Tibial artery (tissue), 4 donors: ENCODE results near the gene GLCCI1.

Experiments
- DNase-seq, 2 donors: peaks; one replicate each; pipeline ENCODE4 v3.0.0-alpha.2; 2019
- H3K27ac ChIP-seq, 2 donors: fragments of 200-600 bp; sonication (generic) in 1 of 2; 1 replicate in 1 of 2; 2 replicates in 1 of 2; pipeline ENCODE4 v1.5.1; 2018 to 2019; ENCODE audit warnings: mild to moderate bottlenecking in 1 of 2
- H3K27me3 ChIP-seq, 2 donors: fragments of 200-600 bp; sonication (generic) in 1 of 2; one replicate each; pipeline versions ENCODE4 v1.5.1 to v1.6.0; 2016 to 2019
- H3K36me3 ChIP-seq, 3 donors: fragments of 200-600 bp; sonication (generic) in 2 of 3; one replicate each; pipeline ENCODE4 v1.5.1; 2016 to 2019; ENCODE audit warnings: mild to moderate bottlenecking in 2 of 3
- H3K4me1 ChIP-seq, 4 donors: fragments of 200-600 bp; sonication (generic) in 2 of 4; 1 replicate in 3 of 4; 2 replicates in 1 of 4; pipeline ENCODE4 v1.5.1; 2016 to 2019
- H3K4me3 ChIP-seq, 2 donors: fragments of 200-600 bp; sonication (generic) in 1 of 2; 1 replicate in 1 of 2; 2 replicates in 1 of 2; pipeline ENCODE4 v1.5.1; 2018 to 2019; ENCODE audit warnings: mild to moderate bottlenecking in 2 of 2
- H3K9me3 ChIP-seq, 3 donors: fragments of 200-600 bp; sonication (generic) in 1 of 3; one replicate each; pipeline ENCODE4 v1.5.1; 2016 to 2019
- CTCF ChIP-seq, 2 experiments: fragments of 200-600 bp in 1 of 2; fragments of 450-650 bp in 1 of 2; IDR thresholded peaks; one replicate each; pipeline ENCODE4 v1.5.1; 2017 to 2019; ENCODE audit warnings: antibody characterized with exemption in 2 of 2, mild to moderate bottlenecking in 1 of 2, moderate library complexity in 1 of 2
- intact Hi-C: fragments of 100-400 bp; cut with DNase I; formaldehyde crosslinking; loops from one replicate; pipeline ENCODE4 v1.15.0; 2023; ENCODE audit warnings: low total_unique reads

GLCCI1 gene

GRCh38 chr7:8120390-8121058 is 151.9 kb downstream of the GLCCI1 start:
- Histone ChIP-seq H3K4me3 (no peak overlapping the region), H3K36me3 (no peaks in the 10 kb centered on the region), H3K27me3 (no peaks in the 10 kb centered on the region), H3K9me3 (no peaks in the 10 kb centered on the region), H3K27ac (no peak overlapping the region), H3K4me1 (no peaks in the 10 kb centered on the region)
- DNase-seq = no peak
- intact Hi-C loops = no loop called here
- no peak for TF ChIP-seq CTCF (IDR thresholded peaks at IDR 0.05)

- Histone ChIP-seq H3K27ac (no peak overlapping the region), H3K36me3 (no peaks in the 10 kb centered on the region), H3K4me1 (no peaks in the 10 kb centered on the region), H3K27me3 (no peaks in the 10 kb centered on the region), H3K4me3 (no peak overlapping the region), H3K9me3 (no peaks in the 10 kb centered on the region)
- TF ChIP-seq CTCF (IDR thresholded peaks at IDR 0.05) = no peak
- DNase-seq = no peak
- intact Hi-C loops = no loop called here
Measured at GRCh38 chr7:8121243-8121642, 152.6 kb downstream of the GLCCI1 start.

GRCh38 chr7:8125680-8126444 is 157.3 kb downstream of the GLCCI1 start:
- Histone ChIP-seq H3K9me3 (no peaks in the 10 kb centered on the region), H3K27me3 (no peaks in the 10 kb centered on the region), H3K36me3 (peaks cover 0 to 4% (median 0%) of the 10 kb centered on the region in 3 donors), H3K27ac (no peak overlapping the region), H3K4me3 (no peak overlapping the region), H3K4me1 (no peaks in the 10 kb centered on the region)
- DNase-seq = no peak
- no peak for TF ChIP-seq CTCF (IDR thresholded peaks at IDR 0.05)
- intact Hi-C loops = no loop called here

DNA sequence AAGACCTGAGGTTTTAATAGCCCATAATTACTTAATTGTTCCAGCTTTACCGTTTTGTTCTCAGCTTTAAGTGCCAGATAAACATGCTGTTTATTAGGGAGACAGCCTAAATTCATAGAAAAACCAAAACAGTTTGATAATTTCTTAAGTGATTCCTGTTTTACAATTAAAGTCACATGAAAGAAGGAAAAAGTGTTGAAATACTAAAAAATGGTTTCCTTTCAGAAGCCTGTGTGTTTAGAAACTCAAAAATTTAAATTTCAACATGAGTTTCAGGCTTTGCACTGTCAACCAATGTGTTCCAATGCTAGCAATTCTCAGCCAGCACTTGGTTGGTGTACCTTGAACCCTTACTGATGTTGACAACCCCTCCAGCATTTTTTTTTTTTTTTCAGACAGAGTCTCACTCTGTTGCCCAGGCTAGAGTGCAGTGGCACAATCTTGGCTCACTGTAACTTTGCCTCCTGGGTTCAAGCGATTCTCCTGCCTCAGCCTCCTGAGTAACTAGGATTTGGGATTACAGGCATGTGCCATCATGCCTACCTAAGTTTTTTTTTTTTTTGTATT is 158.1 kb downstream of the GLCCI1 start:
- H3K4me1 ChIP-seq = no peaks in the 10 kb centered on the region

More for the DNA sequence above, 158.1 kb downstream of the GLCCI1 start:
- no peak for TF ChIP-seq CTCF (IDR thresholded peaks at IDR 0.05)
- no peaks in the 10 kb centered on the region for H3K9me3 ChIP-seq
- no peak for DNase-seq
- H3K4me3 ChIP-seq = no peak overlapping the region
- H3K27me3 ChIP-seq = no peaks in the 10 kb centered on the region
- H3K27ac ChIP-seq = no peak overlapping the region
- intact Hi-C loops = no loop called here
- H3K36me3 ChIP-seq = peaks cover 0 to 4% (median 0%) of the 10 kb centered on the region in 3 donors
